HPDE6-E6E7 (cell line): ENCODE results near the gene COL5A2.

ENCODE experiments used
- DNase-seq: peaks from one replicate; pipeline ENCODE4 v3.0.0; 2011; ENCODE audit warnings: missing footprints; ENCODE audit errors: extremely low spot score

The COL5A2 gene

GRCh38 chr2:189049709-189050164, 129.8 kb downstream of the COL5A2 start:
- no peak for DNase-seq

- DNase-seq: no peak
Observed at GRCh38 chr2:189048189-189048588, 131.4 kb downstream of the COL5A2 start.

DNA sequence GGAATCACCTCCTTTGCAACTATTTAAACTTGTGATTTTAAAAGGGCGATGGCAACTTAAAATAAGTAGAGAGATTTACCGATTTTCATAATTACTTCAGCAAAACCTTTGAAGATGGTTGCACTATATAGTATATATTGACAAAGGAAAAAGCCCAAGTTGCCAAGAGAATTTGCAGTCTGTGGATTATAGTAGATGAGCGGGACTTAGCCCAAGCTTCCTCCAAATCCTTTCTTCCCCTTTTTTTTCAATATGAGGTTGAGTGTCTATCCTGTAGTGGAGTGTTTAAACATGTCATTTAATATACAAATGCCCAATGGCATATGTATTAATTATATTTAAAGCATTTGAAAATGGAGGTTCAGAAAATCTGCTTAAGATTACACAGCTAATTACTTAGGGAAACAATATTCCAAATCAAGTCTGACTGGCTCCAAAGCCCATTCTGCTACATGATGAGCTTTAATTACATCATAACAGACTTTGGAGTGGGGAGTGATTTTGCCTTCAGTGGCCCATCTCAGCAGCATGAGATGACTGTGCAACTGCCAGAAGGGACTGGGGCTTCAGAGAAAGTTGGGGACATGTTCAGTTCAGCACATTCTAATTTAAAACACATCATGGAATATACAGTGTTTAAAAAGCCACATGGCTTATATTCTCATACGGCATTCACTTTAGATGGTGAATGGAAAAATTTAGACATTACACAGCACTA, 132.2 kb downstream of the COL5A2 start:
- DNase-seq: no peak

GRCh38 chr2:189046320-189046719, 133.2 kb downstream of the COL5A2 start:
- DNase-seq: no peak

GRCh38 chr2:189045836-189046235, 133.7 kb downstream of the COL5A2 start:
- no peak for DNase-seq

DNA sequence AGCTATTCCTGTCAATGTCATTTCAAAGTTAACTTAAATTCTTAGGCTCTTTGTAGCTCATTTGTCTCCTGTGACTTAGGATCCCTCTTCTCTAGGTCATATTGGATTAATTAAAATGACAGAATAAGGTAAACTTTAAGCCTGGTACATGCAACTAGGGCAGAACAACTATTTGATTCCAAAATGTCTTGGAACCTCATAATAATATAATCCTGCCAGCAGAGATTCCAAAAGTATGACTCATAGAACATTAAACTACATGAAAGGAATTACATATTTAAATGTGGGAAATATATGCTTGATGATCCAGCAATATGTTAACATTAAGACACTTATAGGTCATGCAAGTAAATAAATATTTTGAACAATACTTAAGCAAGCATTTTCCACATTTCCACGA, 142.0 kb downstream of the COL5A2 start:
- DNase-seq: no peak

DNA sequence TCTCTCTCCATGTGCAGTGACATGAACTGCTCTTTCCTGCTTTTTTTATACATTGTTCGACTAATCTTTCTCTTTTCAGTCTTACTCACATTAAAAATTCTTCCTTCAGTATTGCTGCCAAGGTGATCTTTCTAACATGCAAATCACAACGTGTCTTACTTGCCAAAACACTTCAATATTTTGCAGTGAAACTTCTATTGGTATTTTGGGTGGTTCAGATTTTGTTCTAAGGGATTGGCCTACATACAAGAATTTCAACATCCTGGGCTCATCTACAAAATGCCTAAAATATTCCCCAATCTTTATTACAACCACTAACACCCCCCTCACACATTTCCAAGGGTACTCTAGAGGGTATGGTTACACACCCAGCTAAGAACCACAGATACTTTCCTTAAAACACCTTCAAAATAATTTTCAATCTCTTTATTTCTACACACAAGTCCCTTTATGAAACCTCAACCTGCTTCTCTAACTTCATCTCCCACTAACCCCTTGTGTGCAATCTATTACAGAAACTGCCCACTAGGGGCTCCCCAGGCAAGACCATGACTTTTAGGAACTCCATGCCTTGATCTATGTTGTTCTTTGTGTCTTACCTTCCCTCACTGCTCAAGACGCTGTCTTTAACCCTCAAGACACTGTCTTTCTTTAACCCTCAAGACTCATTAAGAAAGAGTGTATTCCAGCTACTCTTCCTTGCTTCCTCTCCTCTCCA, 154.5 kb downstream of the COL5A2 start:
- no peak for DNase-seq

GRCh38 chr2:189022492-189022891, 157.1 kb downstream of the COL5A2 start:
- DNase-seq: no peak

DNA sequence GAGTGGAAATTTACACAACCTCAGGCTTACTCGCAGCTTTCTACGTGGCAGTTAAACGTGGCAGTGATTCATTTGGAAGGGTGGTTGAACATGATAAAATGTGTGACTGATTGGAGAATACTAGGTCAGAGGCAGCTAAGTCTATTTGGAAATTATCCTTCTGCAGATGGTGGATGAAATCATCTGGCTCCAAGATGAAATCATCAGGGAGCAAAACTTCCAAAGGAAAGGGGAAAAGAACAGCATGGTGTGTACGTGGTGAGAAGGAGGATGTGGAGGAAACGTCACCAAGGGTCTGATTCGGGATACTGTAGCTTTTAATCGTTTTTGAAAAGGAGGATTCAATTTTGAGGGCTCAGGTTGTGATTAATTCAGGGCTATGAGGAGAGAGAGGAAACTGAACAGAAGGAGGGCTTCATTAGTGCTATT, 157.5 kb downstream of the COL5A2 start:
- no peak for DNase-seq

- DNase-seq: no peak
Observed at GRCh38 chr2:189020179-189020578, 159.4 kb downstream of the COL5A2 start.

DNA sequence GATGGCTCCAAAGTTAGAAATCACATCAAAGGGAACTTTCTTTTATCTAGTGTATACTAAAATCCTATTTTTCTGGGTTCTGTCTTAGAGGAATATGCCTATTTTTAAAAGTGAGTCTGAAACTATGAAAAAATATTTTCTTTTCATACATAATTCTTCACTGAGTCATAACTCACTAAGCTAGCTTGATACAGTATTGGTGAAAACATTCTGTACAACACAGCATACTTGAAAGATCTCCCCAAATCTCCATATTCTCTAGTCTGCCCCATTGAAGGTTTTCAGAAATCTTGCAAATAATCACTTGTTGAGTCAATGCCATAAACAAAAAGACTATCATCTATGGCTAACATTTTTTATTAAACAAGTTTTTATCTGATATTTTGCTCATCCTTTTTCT, 160.9 kb downstream of the COL5A2 start:
- no peak for DNase-seq

- DNase-seq: no peak
Observed at GRCh38 chr2:189016311-189016861, 163.2 kb downstream of the COL5A2 start.

DNA sequence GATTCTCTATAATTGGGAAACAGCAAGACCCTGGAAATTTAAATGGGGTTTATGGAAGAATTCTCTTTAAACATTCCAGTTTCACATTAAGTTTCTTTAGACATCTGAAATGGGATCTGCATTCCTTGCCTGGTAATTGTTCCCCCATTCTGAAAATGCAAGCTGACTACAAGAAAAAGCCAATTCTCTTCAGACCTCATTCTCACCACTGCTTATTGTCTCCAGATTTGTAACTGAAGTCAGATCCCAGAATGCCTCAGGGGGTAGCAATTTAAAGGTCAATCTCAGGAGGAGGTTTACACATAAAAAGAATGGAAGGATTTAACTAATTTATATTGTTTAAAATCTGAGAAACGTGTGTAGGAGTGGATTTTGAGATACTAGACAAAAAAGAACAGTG, 164.2 kb downstream of the COL5A2 start:
- DNase-seq: no peak

GRCh38 chr2:189014449-189015138, 165.0 kb downstream of the COL5A2 start:
- DNase-seq: no peak

DNA sequence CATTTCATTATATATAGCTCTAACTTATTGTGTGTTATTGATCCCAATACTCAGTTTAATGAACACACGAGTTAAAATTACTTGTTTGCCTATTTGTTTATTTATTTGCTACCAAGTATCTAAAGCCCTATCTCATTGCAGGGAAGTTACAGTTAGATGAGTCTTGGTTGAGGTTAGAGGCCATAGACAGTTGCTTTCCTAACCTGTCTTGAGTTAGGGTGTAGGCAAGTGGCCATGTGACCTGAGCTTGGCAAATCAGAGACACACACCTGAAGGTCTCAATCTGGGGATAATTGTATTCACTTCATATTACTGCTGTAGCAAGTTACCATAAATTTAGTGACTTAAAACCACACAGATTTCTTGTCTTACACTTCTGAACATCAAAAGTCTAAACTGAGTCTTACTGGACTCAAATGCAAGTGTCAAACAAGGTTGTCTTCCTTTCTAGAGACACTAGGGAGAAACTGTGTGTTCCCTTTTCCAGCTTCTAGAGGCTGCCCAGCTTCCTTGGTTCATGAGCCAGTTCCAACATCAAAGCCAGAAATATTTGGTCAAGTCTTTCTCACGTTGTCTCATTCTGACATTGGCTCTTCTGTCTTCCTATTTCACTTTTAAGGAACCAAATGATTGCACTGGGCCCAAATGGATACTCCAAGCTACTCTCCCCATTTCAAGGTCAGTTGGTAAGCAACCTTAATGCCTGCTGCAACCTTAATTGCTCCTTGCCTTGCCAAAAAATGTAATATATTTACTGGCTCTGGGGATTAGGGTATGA, 165.7 kb downstream of the COL5A2 start:
- no peak for DNase-seq

GRCh38 chr2:189013031-189013430, 166.5 kb downstream of the COL5A2 start:
- DNase-seq: no peak

DNA sequence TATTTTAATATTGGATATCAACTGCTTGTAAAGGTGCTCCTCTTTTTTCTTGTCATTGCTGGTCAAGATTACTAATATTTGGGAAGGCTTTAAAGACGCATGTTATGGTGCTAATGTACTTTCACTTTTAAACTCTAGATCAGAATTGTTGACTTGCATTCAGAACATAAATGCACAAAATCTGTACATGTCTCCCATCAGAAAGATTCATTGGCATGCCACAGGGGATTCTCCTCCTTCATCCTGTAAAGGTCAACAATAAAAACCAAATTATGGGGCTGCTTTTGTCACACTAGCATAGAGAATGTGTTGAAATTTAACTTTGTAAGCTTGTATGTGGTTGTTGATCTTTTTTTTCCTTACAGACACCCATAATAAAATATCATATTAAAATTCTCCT, 167.2 kb downstream of the COL5A2 start:
- DNase-seq: no peak

DNA sequence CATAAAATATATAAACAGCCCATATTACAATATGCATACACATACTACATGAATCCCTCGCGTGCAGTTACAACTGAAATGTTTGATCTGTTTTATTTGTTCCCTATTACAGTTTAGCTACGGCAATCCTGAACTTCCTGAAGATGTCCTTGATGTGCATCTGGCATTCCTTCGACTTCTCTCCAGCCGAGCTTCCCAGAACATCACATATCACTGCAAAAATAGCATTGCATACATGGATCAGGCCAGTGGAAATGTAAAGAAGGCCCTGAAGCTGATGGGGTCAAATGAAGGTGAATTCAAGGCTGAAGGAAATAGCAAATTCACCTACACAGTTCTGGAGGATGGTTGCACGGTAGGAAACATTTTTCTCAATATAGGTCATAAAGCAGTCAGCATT, 169.0 kb downstream of the COL5A2 start:
- no peak for DNase-seq

DNA sequence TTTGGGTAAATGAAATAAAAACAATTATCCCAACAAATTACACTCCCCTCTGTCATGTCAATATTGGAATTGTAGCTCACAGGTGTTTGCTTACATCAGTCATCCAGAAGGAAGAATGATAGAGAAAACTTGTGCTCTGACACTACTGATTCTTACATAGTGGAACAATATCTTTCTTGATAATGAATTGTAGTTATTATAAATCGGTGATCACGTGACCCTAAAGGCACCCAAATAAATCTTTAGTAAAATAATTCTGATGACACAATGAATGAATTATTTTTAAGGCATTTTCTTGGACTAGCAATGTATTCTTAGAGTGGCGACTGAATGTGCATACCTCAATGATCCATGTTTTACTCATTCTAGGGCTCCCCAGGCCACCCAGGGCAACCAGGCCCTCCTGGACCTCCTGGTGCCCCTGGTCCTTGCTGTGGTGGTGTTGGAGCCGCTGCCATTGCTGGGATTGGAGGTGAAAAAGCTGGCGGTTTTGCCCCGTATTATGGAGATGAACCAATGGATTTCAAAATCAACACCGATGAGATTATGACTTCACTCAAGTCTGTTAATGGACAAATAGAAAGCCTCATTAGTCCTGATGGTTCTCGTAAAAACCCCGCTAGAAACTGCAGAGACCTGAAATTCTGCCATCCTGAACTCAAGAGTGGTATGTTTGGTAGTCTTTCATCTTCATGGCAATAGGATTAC, 170.9 kb downstream of the COL5A2 start:
- no peak for DNase-seq

GRCh38 chr2:189002079-189002478, 177.5 kb downstream of the COL5A2 start:
- DNase-seq: peak; percentile 45

DNA sequence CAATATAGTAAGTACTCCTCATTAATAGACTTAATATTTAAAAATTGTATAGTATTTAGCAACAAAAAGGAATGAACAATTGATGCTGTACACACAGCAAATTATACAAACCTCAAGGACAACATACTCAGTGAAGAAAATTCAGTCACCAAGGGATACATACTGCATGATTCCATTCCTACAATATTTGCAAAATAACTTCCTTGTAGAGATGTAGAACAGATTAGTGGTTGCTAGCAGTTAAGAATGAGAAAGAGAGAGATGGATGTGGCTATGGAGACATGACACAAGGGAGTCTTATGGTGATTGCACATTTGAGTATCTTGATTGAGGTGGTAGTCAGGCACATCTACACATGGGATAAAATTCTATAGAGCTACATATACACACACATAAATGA, 179.3 kb downstream of the COL5A2 start:
- DNase-seq: no peak
